HG02938 (cell line): ENCODE measurements around the gene PPM1L.

Experiments used
- ATAC-seq: cut with Tn5 transposase; IDR thresholded peaks from one replicate; pipeline ENCODE4 v1.9.1; 2021; ENCODE audit warnings: mild to moderate bottlenecking, moderate library complexity; ENCODE audit not compliant: unreplicated experiment

PPM1L gene

GRCh38 chr3:160921020-160921635 lies 165.1 kb downstream of the PPM1L start:
- ATAC-seq, result peak; percentile 49

- ATAC-seq, result no peak
Measured at GRCh38 chr3:160924776-160925175, 168.7 kb downstream of the PPM1L start.

GRCh38 chr3:160927620-160928019 lies 171.6 kb downstream of the PPM1L start:
- no peak for ATAC-seq

GRCh38 chr3:160928183-160928726 lies 172.2 kb downstream of the PPM1L start:
- no peak for ATAC-seq

- no peak for ATAC-seq
Measured at GRCh38 chr3:160929595-160929994, 173.6 kb downstream of the PPM1L start.

- ATAC-seq, result no peak
Measured at GRCh38 chr3:160931474-160931873, 175.4 kb downstream of the PPM1L start.

GRCh38 chr3:160935413-160936095 lies 179.5 kb downstream of the PPM1L start:
- ATAC-seq, result no peak

GRCh38 chr3:160941885-160942494 lies 186.0 kb downstream of the PPM1L start:
- ATAC-seq, result peak; percentile 98

- no peak for ATAC-seq
Measured at GRCh38 chr3:160943996-160944395, 188.0 kb downstream of the PPM1L start.

GRCh38 chr3:160945336-160945735 lies 189.3 kb downstream of the PPM1L start:
- ATAC-seq, result no peak

GRCh38 chr3:160948273-160948672 lies 192.2 kb downstream of the PPM1L start:
- ATAC-seq, result no peak

- ATAC-seq, result no peak
Measured at GRCh38 chr3:160949460-160949859, 193.4 kb downstream of the PPM1L start.

- ATAC-seq, result no peak
Measured at GRCh38 chr3:160950542-160950941, 194.5 kb downstream of the PPM1L start.

GRCh38 chr3:160950954-160951353 lies 194.9 kb downstream of the PPM1L start:
- ATAC-seq, result no peak

- ATAC-seq, result no peak
Measured at GRCh38 chr3:160951642-160952487, 195.8 kb downstream of the PPM1L start.

- no peak for ATAC-seq
Measured at GRCh38 chr3:160953686-160954085, 197.7 kb downstream of the PPM1L start.

- ATAC-seq, result peak; percentile 89
Measured at GRCh38 chr3:160956785-160957184, 200.8 kb downstream of the PPM1L start.

GRCh38 chr3:160960568-160960967 lies 204.5 kb downstream of the PPM1L start:
- ATAC-seq, result no peak

- ATAC-seq, result no peak
Measured at GRCh38 chr3:160963949-160964348, 207.9 kb downstream of the PPM1L start.

GRCh38 chr3:160968761-160969160 lies 212.7 kb downstream of the PPM1L start:
- no peak for ATAC-seq
